HEK293T (cell line): ENCODE measurements around the gene NODAL.

Experiments
- CTCF ChIA-PET: fragments of 350-600 bp; formaldehyde crosslinking; extraction: SDS; loops from one replicate; lab custom pipeline; 2021; ENCODE audit warnings: antibody characterized with exemption, inconsistent platforms; lab: Yijun Ruan, JAX
- POLR2A ChIA-PET: fragments of 350-600 bp; formaldehyde crosslinking; extraction: SDS; loops from one replicate; lab custom pipeline; 2020; ENCODE audit warnings: antibody characterized with exemption, inconsistent platforms; lab: Yijun Ruan, JAX
- DNase-seq: peaks from one replicate; pipeline ENCODE4 v3.0.0; 2012; ENCODE audit warnings: mixed read lengths; ENCODE audit errors: extremely low spot score
- ARNT ChIP-seq: fragments of 450-650 bp; IDR thresholded peaks from 2 replicates; pipeline ENCODE4 v1.6.1; 2017; ENCODE audit warnings: mild to moderate bottlenecking
- BHLHE40 ChIP-seq: fragments of 450-650 bp; IDR thresholded peaks from 2 replicates; pipeline ENCODE4 v1.6.1; 2016; ENCODE audit warnings: mild to moderate bottlenecking, moderate library complexity, borderline replicate concordance
- CTBP1 ChIP-seq: fragments of 450-650 bp; IDR thresholded peaks from 2 replicates; pipeline ENCODE4 v1.6.1; 2016; ENCODE audit warnings: borderline replicate concordance
- ELF4 ChIP-seq: fragments of 450-650 bp; IDR thresholded peaks from 2 replicates; pipeline ENCODE4 v1.6.1; 2017; ENCODE audit warnings: antibody characterized with exemption
- FOXA1 ChIP-seq: fragments of 450-650 bp; IDR thresholded peaks from 2 replicates; pipeline ENCODE4 v1.6.1; 2016; ENCODE audit warnings: mild to moderate bottlenecking
- FOXK2 ChIP-seq: fragments of 450-650 bp; IDR thresholded peaks from 2 replicates; pipeline ENCODE4 v1.6.1; 2016; ENCODE audit warnings: mild to moderate bottlenecking
- FOXM1 ChIP-seq: fragments of 450-650 bp; IDR thresholded peaks from 2 replicates; pipeline ENCODE4 v1.6.1; 2017; ENCODE audit warnings: mild to moderate bottlenecking, borderline replicate concordance
- HDGF ChIP-seq: fragments of 450-650 bp; IDR thresholded peaks from 2 replicates; pipeline ENCODE4 v1.6.1; 2017; ENCODE audit warnings: antibody characterized with exemption, borderline replicate concordance
- L3MBTL2 ChIP-seq: fragments of 450-650 bp; conservative IDR thresholded peaks from 2 replicates; pipeline ENCODE4 v1.6.1; 2016; ENCODE audit warnings: mild to moderate bottlenecking
- LEF1 ChIP-seq: fragments of 450-650 bp; IDR thresholded peaks from 2 replicates; pipeline ENCODE4 v1.6.1; 2017; ENCODE audit warnings: mild to moderate bottlenecking, borderline replicate concordance
- NFRKB ChIP-seq: fragments of 450-650 bp; IDR thresholded peaks from 2 replicates; pipeline ENCODE4 v1.6.1; 2016; ENCODE audit warnings: mild to moderate bottlenecking, moderate library complexity
- SP1 ChIP-seq: fragments of 450-650 bp; IDR thresholded peaks from 2 replicates; pipeline ENCODE4 v1.6.1; 2017
- SUZ12 ChIP-seq: fragments of 450-650 bp; IDR thresholded peaks from 2 replicates; pipeline ENCODE4 v1.6.1; 2016; ENCODE audit warnings: mild to moderate bottlenecking
- TARDBP ChIP-seq: fragments of 450-650 bp; IDR thresholded peaks from 2 replicates; pipeline ENCODE4 v1.6.1; 2016
- ZNF384 ChIP-seq: fragments of 450-650 bp; IDR thresholded peaks from 2 replicates; pipeline ENCODE4 v1.6.1; 2016
- TF ChIP-seq, protein P1 (sequence below): fragments of 450-650 bp; IDR thresholded peaks from 2 replicates; pipeline ENCODE4 v1.6.1; 2016

NODAL gene

DNA sequence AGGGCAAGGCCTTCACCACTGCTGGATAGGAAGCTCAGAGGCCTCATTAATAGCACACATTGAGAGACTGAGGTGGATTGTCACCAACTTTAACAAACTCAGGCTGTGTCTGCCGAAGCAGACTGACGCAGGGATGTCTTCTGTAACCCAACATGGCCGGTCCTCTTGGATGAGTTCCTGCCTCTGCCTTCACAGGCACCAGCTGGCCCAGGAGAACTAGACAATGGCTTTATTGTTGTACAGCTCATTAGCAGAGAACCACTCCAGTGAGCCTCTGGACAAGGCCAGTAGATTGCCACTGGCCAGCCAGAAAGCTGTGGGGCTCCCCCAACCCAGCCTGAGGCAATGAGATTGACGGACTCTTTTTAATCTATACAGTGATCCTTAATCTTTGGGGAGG is 9.4 kb downstream of the NODAL start:
- ChIA-PET CTCF (no interaction called here), POLR2A (no interaction called here)
- no peak for TF ChIP-seq ARNT
- no peak for DNase-seq

DNA sequence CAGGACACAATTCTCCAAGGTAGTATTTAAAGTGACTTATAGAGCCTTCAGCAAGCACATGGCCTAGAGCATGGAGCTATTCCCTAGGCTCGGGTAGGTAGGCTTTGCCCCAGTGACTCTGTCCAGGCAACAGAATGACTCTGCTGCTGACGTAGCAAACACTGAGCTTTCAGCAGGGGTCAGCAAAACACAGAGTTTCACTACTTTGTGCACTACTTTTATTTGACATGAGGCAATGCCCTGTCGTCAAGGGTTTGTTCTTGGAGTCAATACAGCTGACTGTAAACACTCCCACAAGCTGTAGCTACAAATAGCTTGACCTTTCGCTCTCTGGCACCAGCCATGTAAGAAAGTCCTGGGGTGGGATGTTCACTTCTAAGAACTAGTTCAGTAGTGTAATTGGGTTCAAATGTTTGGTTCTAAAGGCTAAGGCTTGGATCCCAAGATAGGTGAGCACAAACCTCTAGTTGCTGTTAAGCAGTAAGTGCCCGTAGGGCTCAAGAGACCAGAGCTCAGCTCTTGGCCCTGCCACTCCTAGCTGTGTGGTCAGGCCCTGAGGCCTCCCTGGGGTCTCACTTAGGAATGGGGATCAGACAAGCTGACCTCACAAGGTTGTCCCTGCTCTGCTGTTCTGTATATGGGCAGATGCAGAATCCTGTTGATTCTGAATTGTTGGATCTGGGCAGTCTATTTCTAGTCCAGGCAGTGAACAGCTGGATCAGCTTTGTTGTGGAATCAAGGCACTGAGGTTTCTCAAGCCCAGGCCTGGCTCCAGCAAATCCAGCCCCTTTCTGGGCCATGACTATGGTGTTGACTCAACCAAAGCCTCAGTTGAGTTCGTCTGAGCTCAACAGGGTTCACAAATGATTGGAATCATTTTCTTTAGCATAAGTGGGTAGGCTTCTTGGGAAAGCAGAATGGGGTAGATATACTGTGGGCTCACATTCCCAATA is 10.7 kb downstream of the NODAL start:
- DNase-seq: no peak
- ChIA-PET CTCF (interaction anchor here (0.6 kb wide), 1 partner anchor 166 kb away, joined by 3 read pairs; no protein-coding TSS in a partner anchor), POLR2A (no interaction called here)
- no peak for TF ChIP-seq L3MBTL2
- TF ChIP-seq SUZ12: no peak
- TF ChIP-seq BHLHE40: no peak
- TF ChIP-seq NFRKB: no peak
- TF ChIP-seq TARDBP: no peak

DNA sequence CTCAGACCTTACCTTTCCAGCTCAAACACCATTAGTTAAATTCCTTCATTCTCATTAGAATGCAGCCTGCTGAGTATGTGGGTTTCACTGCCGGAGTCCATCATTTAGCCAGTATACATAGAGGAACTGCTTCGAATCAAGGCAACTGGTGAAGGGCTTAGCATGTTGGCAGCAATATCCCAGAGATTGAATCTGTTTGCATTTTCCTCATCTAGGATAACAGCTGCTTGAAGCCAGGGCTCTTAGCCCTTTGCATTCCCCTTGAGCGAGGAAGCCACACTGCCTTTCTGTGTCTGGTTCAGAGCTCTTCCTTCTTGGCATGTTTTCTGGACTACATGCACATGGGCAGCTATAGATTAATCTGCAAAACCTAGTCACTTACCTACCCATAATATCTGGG is 14.7 kb downstream of the NODAL start:
- TF ChIP-seq HDGF (no peak), BHLHE40 (no peak), ELF4 (no peak)
- TF ChIP-seq, protein P1, sequence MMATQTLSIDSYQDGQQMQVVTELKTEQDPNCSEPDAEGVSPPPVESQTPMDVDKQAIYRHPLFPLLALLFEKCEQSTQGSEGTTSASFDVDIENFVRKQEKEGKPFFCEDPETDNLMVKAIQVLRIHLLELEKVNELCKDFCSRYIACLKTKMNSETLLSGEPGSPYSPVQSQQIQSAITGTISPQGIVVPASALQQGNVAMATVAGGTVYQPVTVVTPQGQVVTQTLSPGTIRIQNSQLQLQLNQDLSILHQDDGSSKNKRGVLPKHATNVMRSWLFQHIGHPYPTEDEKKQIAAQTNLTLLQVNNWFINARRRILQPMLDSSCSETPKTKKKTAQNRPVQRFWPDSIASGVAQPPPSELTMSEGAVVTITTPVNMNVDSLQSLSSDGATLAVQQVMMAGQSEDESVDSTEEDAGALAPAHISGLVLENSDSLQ: no peak
- POLR2A ChIA-PET: no interaction called here
- CTCF ChIA-PET: no interaction called here
- no peak for DNase-seq

GRCh38 chr10:70425096-70425495 is 16.4 kb downstream of the NODAL start:
- POLR2A ChIA-PET: no interaction called here
- no peak for TF ChIP-seq HDGF
- no peak for TF ChIP-seq FOXM1
- no peak for TF ChIP-seq FOXA1
- TF ChIP-seq FOXK2: no peak
- no peak for TF ChIP-seq LEF1
- no peak for TF ChIP-seq CTBP1
- TF ChIP-seq ELF4: no peak
- no peak for TF ChIP-seq NFRKB
- TF ChIP-seq, protein P1: no peak
- TF ChIP-seq SUZ12: no peak
- CTCF ChIA-PET: no interaction called here
- no peak for DNase-seq

- DNase-seq: no peak
- POLR2A ChIA-PET: no interaction called here
- CTCF ChIA-PET: no interaction called here
- TF ChIP-seq, protein P1: no peak
- TF ChIP-seq ARNT (no peak), FOXA1 (no peak), SUZ12 (no peak)
These were observed 17.2 kb downstream of the NODAL start for GRCh38 chr10:70424320-70424719.

DNA sequence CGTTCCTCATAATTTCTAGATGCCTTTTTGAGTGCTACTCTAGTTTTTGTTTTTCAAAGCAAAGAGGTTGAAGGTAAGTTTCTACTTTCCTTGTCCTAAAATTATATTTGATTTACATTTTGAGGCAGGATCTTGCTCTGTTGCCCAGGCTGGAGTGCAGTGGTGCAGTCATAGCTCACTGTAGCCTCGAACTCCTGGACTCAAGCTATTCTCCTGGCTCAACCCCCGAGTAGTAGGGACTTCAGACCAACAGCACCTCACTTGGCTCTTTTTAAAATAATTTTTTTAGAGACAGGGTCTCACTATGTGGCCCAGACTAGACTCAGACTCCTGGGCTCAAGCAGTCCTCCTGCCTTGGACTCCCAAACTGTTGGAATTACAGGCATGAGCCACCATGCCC is 22.8 kb downstream of the NODAL start:
- ChIA-PET POLR2A (no interaction called here), CTCF (interaction anchor here (0.7 kb wide), 1 partner anchor 1010 kb away, joined by 3 read pairs; no protein-coding TSS in a partner anchor)
- TF ChIP-seq, protein P1: no peak
- TF ChIP-seq CTBP1 (no peak), SP1 (no peak)
- DNase-seq: no peak

DNA sequence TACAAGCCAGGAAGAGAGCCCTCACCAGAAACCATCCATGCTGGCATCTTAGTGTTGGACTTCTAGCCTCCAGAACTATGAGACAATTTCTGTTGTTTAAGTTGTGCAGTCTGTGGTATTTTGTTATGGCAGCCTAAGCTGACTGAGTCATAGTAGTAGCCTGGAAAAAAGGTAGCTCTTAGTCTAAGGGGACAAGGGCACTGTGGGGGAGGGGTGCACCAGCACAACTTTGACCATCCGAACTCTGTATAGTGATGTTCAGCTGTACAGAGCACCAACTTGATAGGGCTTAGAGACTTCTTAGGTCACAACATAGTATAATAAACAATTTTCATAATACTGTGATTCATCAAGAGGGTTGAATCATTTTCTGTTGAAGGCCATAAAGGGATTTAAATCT is 23.3 kb downstream of the NODAL start:
- no peak for DNase-seq
- ChIA-PET POLR2A (interaction anchor here (0.7 kb wide), 1 partner anchor 14 kb away, joined by 3 read pairs; the partner anchor contains the start of gene EIF4EBP2), CTCF (no interaction called here)
- TF ChIP-seq ARNT (no peak), TARDBP (no peak), FOXK2 (no peak), NFRKB (no peak), L3MBTL2 (no peak), ELF4 (no peak), ZNF384 (no peak), HDGF (no peak), BHLHE40 (no peak), FOXA1 (no peak)
